Measurements from ENCODE around the gene EPHA4.

The EPHA4 gene

DNA sequence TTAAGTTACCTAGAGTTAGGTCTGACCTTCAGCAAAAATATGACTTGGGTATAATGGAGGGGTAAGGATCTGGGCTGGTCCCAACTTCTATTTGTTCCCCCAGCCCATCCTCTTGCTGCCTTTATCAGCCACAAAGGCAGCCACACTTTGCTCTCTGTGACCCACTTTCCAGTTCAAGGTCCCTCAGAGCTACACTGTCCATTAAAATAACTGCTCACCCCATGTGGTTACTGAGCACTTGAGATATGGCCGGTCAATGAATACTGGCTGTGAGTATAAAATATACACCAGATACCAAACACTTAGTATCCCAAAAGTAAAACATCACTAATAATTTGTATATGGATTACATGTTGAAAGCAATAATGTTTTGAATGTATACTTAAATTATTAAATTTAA lies 67.2 kb downstream of the EPHA4 start:
- no peak for DNase-seq (ENCODE audit: low read depth in 2 of 2)

GRCh38 chr2:221503965-221504364 lies 68.1 kb downstream of the EPHA4 start:
- no peak for DNase-seq (ENCODE audit: low read depth in 2 of 2)

GRCh38 chr2:221502270-221503010 lies 69.7 kb downstream of the EPHA4 start:
- DNase-seq (ENCODE audit: low read depth in 2 of 2) = no peak

DNA sequence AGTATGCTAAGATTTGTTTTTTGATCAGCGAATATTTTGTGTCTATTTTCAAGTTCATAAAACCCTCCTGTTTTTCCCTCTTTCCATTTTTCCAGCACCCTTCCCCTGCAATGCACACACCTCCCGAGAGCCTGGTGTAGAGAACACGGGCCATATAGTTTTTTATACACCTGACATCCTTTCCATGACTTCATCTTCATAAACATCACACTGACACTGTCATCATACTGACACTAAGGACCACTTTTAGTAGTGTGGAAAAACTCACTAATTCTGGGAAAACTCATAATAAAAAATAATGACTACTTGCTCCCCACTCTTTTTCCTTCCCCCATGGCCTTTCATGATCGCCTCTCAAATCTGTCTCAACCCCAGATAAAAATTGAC lies 70.2 kb downstream of the EPHA4 start:
- no peak for DNase-seq (ENCODE audit: low read depth in 2 of 2)

GRCh38 chr2:221501210-221501882 lies 70.8 kb downstream of the EPHA4 start:
- no peak for DNase-seq (ENCODE audit: low read depth in 2 of 2)

- DNase-seq (ENCODE audit: low read depth in 2 of 2) = no peak
Observed at GRCh38 chr2:221500501-221501209, 71.4 kb downstream of the EPHA4 start.

DNA sequence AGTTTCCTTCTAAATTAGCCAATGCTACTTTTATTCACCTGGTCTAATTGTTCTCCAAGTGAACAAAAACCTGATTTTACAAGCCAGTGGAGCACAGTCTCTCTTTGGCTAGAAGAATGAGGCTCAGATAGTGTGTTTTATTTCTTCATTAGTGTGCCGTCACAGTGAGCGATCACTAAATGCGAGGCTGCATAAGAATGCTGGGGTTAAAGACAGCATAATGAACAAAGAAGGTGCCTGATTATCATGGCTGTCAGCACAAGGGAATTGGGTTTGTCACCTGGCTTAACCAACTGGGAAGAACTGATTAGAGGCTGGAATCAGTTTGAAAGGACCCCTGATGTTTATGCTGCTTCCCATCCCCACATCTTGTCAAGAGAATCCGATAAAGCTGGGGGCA lies 76.4 kb downstream of the EPHA4 start:
- no peak for DNase-seq (ENCODE audit: low read depth in 2 of 2)

DNA sequence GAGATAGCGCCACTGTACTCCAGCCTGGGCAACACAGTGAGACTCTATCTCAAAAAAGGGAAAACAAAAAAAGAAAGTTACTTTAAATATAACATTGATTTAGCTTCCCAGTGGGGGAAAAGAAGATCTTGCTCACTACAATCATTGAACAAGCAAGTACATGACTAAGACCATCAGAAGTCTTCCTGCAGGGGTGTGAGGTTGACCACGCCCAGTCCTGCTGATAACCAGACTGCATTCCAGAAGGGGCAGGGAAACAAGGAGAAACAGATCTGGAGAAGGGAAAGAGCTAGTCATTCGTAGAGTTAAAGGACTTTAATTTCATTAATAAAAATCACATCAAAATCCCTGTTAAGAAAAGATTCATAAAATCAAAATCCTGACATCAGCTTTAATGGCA lies 77.5 kb downstream of the EPHA4 start:
- DNase-seq (ENCODE audit: low read depth in 2 of 2) = no peak

DNA sequence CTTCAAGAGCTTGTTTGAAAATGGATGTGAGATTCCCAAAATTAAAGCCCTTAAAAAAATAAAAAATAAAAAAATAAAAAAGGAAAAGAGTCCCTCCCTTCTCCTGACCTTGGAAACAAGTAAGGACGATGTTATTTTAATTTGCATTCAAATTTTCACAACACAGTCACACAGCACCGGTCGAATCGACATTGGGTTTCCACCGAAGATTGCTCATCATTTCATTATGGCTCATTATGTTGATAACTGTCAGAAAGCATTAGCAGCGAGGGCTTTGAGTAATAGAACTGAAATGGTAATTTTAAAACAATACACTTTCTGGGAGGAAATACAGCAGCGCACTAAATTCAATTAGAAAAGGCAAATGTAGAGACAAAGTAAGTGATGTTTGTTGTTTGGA lies 78.7 kb downstream of the EPHA4 start:
- no peak for DNase-seq (ENCODE audit: low read depth in 2 of 2)

DNA sequence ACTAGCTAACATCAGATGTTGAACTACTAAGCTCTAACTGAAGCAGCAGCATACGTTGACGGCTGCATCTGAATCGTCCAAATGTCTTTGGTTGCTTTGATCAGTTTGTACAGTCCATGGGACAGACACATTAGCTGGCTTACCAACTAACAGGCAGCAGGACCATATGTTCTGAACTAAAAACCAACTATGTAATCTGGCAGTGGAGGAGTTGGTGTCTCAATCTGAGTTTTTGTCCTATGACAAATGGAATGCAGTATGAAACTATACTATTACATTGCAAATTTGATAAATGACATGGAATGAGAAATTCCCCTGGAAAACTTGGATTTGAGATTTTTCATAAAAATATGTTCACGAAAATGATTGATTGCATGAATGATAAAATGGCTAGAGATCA lies 79.5 kb downstream of the EPHA4 start:
- no peak for DNase-seq (ENCODE audit: low read depth in 2 of 2)

GRCh38 chr2:221490506-221491060 lies 81.5 kb downstream of the EPHA4 start:
- DNase-seq (ENCODE audit: low read depth in 2 of 2) = no peak

- DNase-seq (ENCODE audit: low read depth in 2 of 2) = no peak
Observed at GRCh38 chr2:221488136-221488807, 83.8 kb downstream of the EPHA4 start.

DNA sequence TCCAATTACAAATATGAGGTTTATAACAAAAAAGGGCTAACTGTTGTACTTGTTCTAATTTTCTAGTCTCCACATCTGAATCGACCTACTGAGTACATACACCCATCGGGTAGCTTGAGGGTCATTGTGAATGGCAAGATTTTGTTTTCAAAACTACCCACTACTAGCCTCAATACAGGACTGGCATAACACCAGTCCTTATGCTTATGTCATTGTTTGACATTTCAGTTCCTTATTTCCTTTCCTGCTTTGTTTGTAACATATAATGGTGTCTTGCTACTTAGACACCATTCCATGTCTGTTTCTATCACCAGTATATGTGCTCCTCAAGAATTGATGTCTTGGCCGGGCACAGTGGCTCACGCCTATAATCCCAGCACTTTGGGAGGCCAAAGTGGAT lies 86.0 kb downstream of the EPHA4 start:
- DNase-seq (ENCODE audit: low read depth in 2 of 2) = no peak

DNA sequence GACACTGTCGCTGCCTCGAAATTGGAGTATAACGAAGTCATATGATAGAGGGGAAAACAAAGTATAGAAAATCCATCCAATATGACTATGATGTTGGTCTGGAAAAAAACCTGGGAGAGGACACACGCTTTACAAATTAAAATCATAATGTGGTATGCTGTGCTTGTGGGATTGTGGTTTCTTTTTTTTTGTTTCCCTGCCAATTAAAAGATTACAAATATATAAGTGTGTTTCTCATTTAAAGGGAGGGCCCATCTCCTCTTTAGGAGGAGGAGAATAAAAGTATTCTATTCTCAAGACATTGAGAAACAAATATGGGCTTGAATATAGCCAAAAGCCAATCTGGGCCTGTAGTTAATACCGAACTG lies 86.6 kb downstream of the EPHA4 start:
- DNase-seq (ENCODE audit: low read depth in 2 of 2) = no peak

- DNase-seq (ENCODE audit: low read depth in 2 of 2) = no peak
Observed at GRCh38 chr2:221484761-221485502, 87.2 kb downstream of the EPHA4 start.

DNA sequence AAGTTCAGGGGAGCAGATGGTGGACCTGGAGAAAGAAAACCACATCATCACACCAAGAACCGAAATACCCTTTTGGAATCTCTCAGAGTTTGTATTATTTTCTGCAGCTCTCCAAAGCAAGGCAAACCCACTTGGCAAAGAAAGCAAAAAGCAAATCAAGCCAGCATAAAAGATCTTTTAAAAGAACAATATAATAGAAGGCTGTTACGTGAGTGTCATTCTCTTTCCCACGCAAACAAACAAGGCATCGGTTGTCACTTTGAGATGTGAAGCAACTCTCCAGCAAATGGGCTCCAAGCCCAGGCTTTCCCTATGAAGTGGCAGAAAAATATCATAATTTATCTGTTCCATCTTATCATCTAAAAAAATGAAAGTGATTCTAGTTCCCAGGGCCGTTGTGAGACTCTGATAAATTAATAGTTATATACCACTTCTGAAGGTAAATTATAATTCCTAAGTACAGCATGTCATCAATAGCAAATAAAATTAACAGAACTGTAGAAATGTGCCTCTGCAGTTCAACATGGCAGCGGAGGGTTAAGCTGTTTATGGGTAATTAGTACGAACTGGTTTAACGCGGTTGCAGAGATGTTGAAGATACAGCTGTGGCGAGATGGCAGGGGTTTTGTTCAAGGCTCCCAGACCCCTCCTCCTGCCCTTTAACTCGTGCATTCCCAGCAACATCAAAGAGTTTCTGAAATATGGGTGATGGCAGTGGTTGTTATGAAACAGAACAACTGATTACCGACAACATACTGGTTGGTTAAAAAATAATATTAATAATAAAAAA lies 89.2 kb downstream of the EPHA4 start:
- DNase-seq (ENCODE audit: low read depth in 2 of 2) = no peak

DNA sequence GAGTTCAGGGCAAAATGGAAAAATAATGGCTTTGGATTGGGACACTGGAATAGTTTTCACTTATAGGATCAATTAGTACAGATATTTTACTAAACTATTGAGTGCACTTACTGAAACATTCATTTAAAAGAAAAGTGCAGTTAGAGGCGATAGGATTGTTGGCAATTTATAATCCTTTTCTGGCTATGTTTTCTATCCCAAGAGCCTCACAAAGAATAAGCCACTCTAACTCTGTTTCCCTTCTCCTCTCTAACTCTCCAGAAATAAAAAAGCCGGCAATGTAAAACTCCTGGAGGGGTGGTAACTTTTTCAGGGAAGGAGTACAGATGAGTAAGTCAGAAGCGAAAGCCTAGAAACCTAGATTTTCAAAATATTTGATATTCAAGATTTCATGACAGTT lies 91.3 kb downstream of the EPHA4 start:
- DNase-seq (ENCODE audit: low read depth in 2 of 2) = no peak

- no peak for DNase-seq (ENCODE audit: low read depth in 2 of 2)
Observed at GRCh38 chr2:221480163-221480562, 91.9 kb downstream of the EPHA4 start.

- DNase-seq (ENCODE audit: low read depth in 2 of 2) = no peak
Observed at GRCh38 chr2:221478485-221478863, 93.6 kb downstream of the EPHA4 start.

GRCh38 chr2:221477714-221478484 lies 94.2 kb downstream of the EPHA4 start:
- no peak for DNase-seq (ENCODE audit: low read depth in 2 of 2)
